GM06990 (cell line): Measurements from ENCODE around the gene CLSTN2.

Experiments
- DNase-seq: peaks from one replicate; pipeline ENCODE4 v3.0.0-alpha.2; 2011; ENCODE audit not compliant: insufficient read length; ENCODE audit errors: extremely low read depth
- H3K27me3 ChIP-seq: replicated peaks from 2 replicates; pipeline ENCODE4 v1.6.0; 2011; ENCODE audit warnings: low read length; ENCODE audit not compliant: control insufficient read depth, insufficient read depth
- H3K36me3 ChIP-seq: 2 replicates; pipeline ENCODE4 v1.5.1; 2011; ENCODE audit warnings: low read length; ENCODE audit not compliant: control insufficient read depth, insufficient read depth
- H3K4me3 ChIP-seq: replicated peaks from 2 replicates; pipeline ENCODE4 v1.5.1; 2011; ENCODE audit warnings: low read depth, mild to moderate bottlenecking, control low read depth, low read length
- CTCF ChIP-seq: IDR thresholded peaks from 2 replicates; pipeline ENCODE4 v1.5.1; 2011; ENCODE audit warnings: low read length, control low read depth, mild to moderate bottlenecking, inconsistent platforms; ENCODE audit not compliant: insufficient read depth, poor library complexity, severe bottlenecking

The CLSTN2 gene

DNA sequence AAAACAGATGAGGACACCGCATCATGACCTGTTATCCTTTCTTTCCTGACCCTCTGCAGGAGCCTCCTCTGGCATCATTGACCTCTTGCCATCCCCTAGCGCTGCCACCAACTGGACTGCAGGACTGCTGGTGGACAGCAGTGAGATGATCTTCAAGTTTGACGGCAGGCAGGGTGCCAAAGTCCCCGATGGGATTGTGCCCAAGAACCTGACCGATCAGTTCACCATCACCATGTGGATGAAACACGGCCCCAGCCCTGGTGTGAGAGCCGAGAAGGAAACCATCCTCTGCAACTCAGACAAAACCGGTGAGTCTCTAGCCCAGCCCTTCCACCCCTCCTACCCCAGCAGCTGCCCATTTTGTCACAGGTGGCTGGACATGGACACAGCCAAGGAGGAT, 524.5 kb downstream of the CLSTN2 start:
- Histone ChIP-seq H3K27me3 (no peaks in the 10 kb centered on the region; the same call in 1 of the 2 replicates), H3K4me3 (no peak overlapping the region), H3K36me3 (no peaks in the 10 kb centered on the region)
- no peak for TF ChIP-seq CTCF
- DNase-seq = no peak

DNA sequence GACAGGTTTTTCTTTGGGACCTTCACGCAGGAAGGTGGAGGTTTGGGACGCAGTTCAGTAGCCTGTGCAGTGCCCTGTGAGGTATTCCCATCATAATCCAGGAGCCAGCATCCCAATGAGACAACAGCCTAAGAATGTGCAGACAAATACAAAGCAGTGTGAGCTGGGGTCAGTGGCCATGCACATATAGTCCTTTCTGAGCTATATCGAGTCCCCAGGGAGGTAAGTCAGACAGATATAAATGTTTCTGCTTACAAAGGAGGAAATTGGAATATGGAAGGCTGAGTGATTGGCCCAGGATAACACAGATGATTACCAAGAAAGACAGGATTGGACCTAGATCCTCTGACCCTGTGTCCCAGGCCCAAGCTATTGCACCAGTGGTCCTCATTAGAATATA, 526.3 kb downstream of the CLSTN2 start:
- Histone ChIP-seq H3K27me3 (no peaks in the 10 kb centered on the region; the same call in 1 of the 2 replicates), H3K4me3 (no peak overlapping the region), H3K36me3 (no peaks in the 10 kb centered on the region)
- TF ChIP-seq CTCF = no peak
- DNase-seq = no peak

- H3K36me3 ChIP-seq = no peaks in the 10 kb centered on the region
- H3K4me3 ChIP-seq = no peak overlapping the region
- DNase-seq = no peak
- TF ChIP-seq CTCF = no peak
- no peaks in the 10 kb centered on the region; the same call in 1 of the 2 replicates for H3K27me3 ChIP-seq
These were observed 528.4 kb downstream of the CLSTN2 start for GRCh38 chr3:140463355-140463754.

DNA sequence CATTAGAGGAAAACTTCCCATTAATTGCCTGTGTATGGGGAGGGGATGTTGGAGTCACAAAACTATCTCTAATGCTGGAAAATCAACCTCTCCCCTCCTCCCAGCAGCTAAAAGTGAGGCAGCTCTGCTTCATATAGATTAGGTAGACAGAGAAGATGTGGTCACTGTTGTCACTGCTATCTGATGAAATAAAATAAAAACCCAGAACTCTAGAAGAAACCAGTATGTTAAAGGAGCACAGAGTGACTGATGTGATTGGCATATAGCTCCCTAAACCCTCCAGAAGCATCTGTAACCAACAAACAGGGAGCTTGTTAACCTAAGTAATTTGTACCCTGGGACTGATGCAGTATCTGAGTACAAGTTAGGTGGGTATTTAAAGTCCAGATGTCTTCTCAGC, 531.0 kb downstream of the CLSTN2 start:
- Histone ChIP-seq H3K27me3 (no peaks in the 10 kb centered on the region; the same call in 1 of the 2 replicates), H3K4me3 (no peak overlapping the region), H3K36me3 (no peaks in the 10 kb centered on the region)
- DNase-seq = no peak
- no peak for TF ChIP-seq CTCF

- no peak for TF ChIP-seq CTCF
- Histone ChIP-seq H3K36me3 (no peaks in the 10 kb centered on the region), H3K27me3 (no peaks in the 10 kb centered on the region; the same call in 1 of the 2 replicates), H3K4me3 (no peak overlapping the region)
- no peak for DNase-seq
These were observed 531.5 kb downstream of the CLSTN2 start for GRCh38 chr3:140466535-140466934.

GRCh38 chr3:140467104-140467577, 532.2 kb downstream of the CLSTN2 start:
- H3K27me3 ChIP-seq = no peaks in the 10 kb centered on the region; the same call in 1 of the 2 replicates
- no peak overlapping the region for H3K4me3 ChIP-seq
- TF ChIP-seq CTCF = no peak
- DNase-seq = no peak
- H3K36me3 ChIP-seq = no peaks in the 10 kb centered on the region
